DOHH2 (cell line): ENCODE results near the gene GLI2.

ENCODE experiments used
- H3F3A ChIP-seq: fragments of 200-600 bp; sonication (generic), shearing (Covaris generic); 2 replicates; pipeline ENCODE4 v1.6.0; 2016; ENCODE audit warnings: antibody characterized with exemption, mild to moderate bottlenecking; ENCODE audit not compliant: control insufficient read depth, insufficient read depth
- H3K27ac ChIP-seq: fragments of 200-600 bp; sonication (generic); 2 replicates; pipeline ENCODE4 v1.5.1; 2014; ENCODE audit warnings: low read depth, mild to moderate bottlenecking, low read length, moderate library complexity
- H3K27me3 ChIP-seq: fragments of 200-600 bp; sonication (generic); 2 replicates; pipeline ENCODE4 v1.6.1; 2014; ENCODE audit warnings: mild to moderate bottlenecking, low read length, mixed read lengths; ENCODE audit not compliant: control insufficient read depth
- H3K36me3 ChIP-seq: fragments of 200-600 bp; sonication (generic); 2 replicates; pipeline ENCODE4 v1.6.1; 2014; ENCODE audit warnings: mild to moderate bottlenecking, low read length, moderate library complexity, mixed read lengths; ENCODE audit not compliant: control insufficient read depth
- H3K4me1 ChIP-seq: fragments of 200-600 bp; sonication (generic); 2 replicates; pipeline ENCODE4 v1.6.1; 2014; ENCODE audit warnings: mild to moderate bottlenecking, low read length, mixed read lengths; ENCODE audit not compliant: control insufficient read depth
- H3K4me2 ChIP-seq: fragments of 200-600 bp; sonication (generic); 2 replicates; pipeline ENCODE4 v1.6.0; 2014; ENCODE audit warnings: mild to moderate bottlenecking, low read length, moderate library complexity
- H3K4me3 ChIP-seq: fragments of 200-600 bp; sonication (generic); 2 replicates; pipeline ENCODE4 v1.5.1; 2014; ENCODE audit warnings: mild to moderate bottlenecking, low read length, mixed read lengths
- H3K79me2 ChIP-seq: fragments of 200-600 bp; sonication (generic); 2 replicates; pipeline ENCODE4 v1.6.1; 2014; ENCODE audit warnings: mild to moderate bottlenecking, low read length, mixed read lengths; ENCODE audit not compliant: control insufficient read depth
- H3K9me2 ChIP-seq: fragments of 200-600 bp; sonication (generic); replicated peaks from 2 replicates; pipeline ENCODE4 v1.6.1; 2014; ENCODE audit warnings: mild to moderate bottlenecking, low read length, mixed read lengths; ENCODE audit not compliant: control insufficient read depth
- H3K9me3 ChIP-seq: fragments of 200-600 bp; sonication (generic); 2 replicates; pipeline ENCODE4 v1.6.1; 2014; ENCODE audit warnings: antibody characterized with exemption, low read length, mixed read lengths; ENCODE audit not compliant: control insufficient read depth, insufficient read depth
- H4K20me1 ChIP-seq: fragments of 200-600 bp; sonication (generic); 2 replicates; pipeline ENCODE4 v1.6.0; 2014; ENCODE audit warnings: low read depth, mild to moderate bottlenecking, antibody characterized with exemption, low read length, moderate library complexity; ENCODE audit not compliant: control insufficient read depth, insufficient read depth
- CTCF ChIP-seq: fragments of 200-600 bp; sonication (generic); IDR thresholded peaks from one replicate; pipeline ENCODE4 v1.5.1; 2014; ENCODE audit warnings: antibody characterized with exemption, mild to moderate bottlenecking, low read depth, low read length; ENCODE audit not compliant: poor library complexity, severe bottlenecking
- EZH2phosphoT487 ChIP-seq: fragments of 200-600 bp; sonication (generic); IDR thresholded peaks from 2 replicates; pipeline ENCODE4 v1.6.1; 2017; ENCODE audit warnings: borderline replicate concordance, mild to moderate bottlenecking, antibody characterized with exemption, low read length, moderate library complexity, mixed read lengths

Gene GLI2

GRCh38 chr2:120769076-120769786 is 33.6 kb downstream of the GLI2 start:
- no peaks in the 10 kb centered on the region for H4K20me1 ChIP-seq
- H3K36me3 ChIP-seq: no peaks in the 10 kb centered on the region
- no peaks in the 10 kb centered on the region for H3F3A ChIP-seq
- TF ChIP-seq EZH2phosphoT487 (no peak), CTCF (no peak)
- H3K79me2 ChIP-seq: no peaks in the 10 kb centered on the region
- H3K4me3 ChIP-seq: no peak overlapping the region
- H3K27me3 ChIP-seq: no peaks in the 10 kb centered on the region
- no peak overlapping the region for H3K4me2 ChIP-seq
- no peaks in the 10 kb centered on the region for H3K4me1 ChIP-seq
- H3K27ac ChIP-seq: no peak overlapping the region
- H3K9me2 ChIP-seq: no peaks in the 10 kb centered on the region
- no peaks in the 10 kb centered on the region for H3K9me3 ChIP-seq

GRCh38 chr2:120769787-120770120 is 34.1 kb downstream of the GLI2 start:
- Histone ChIP-seq H3K79me2 (no peaks in the 10 kb centered on the region), H3K4me3 (no peak overlapping the region), H3K4me1 (no peaks in the 10 kb centered on the region), H3K9me3 (no peaks in the 10 kb centered on the region), H3K27ac (no peak overlapping the region), H3K9me2 (no peaks in the 10 kb centered on the region), H3K36me3 (no peaks in the 10 kb centered on the region), H3K27me3 (no peaks in the 10 kb centered on the region), H3K4me2 (no peak overlapping the region), H4K20me1 (no peaks in the 10 kb centered on the region), H3F3A (no peaks in the 10 kb centered on the region)
- no peak for TF ChIP-seq CTCF

GRCh38 chr2:120770176-120770575 is 34.5 kb downstream of the GLI2 start:
- Histone ChIP-seq H4K20me1 (no peaks in the 10 kb centered on the region), H3K27me3 (no peaks in the 10 kb centered on the region), H3F3A (no peaks in the 10 kb centered on the region), H3K4me3 (no peak overlapping the region), H3K4me1 (no peaks in the 10 kb centered on the region), H3K4me2 (no peak overlapping the region), H3K9me2 (no peaks in the 10 kb centered on the region), H3K9me3 (no peaks in the 10 kb centered on the region), H3K27ac (no peak overlapping the region), H3K79me2 (no peaks in the 10 kb centered on the region), H3K36me3 (no peaks in the 10 kb centered on the region)
- TF ChIP-seq EZH2phosphoT487 (no peak), CTCF (no peak)

- Histone ChIP-seq H3K36me3 (no peaks in the 10 kb centered on the region), H3K9me3 (no peaks in the 10 kb centered on the region), H3K4me3 (no peak overlapping the region), H3K4me2 (no peak overlapping the region), H3K27me3 (no peaks in the 10 kb centered on the region), H3K4me1 (no peaks in the 10 kb centered on the region), H3F3A (no peaks in the 10 kb centered on the region), H3K9me2 (no peaks in the 10 kb centered on the region), H4K20me1 (no peaks in the 10 kb centered on the region), H3K79me2 (no peaks in the 10 kb centered on the region), H3K27ac (no peak overlapping the region)
- TF ChIP-seq EZH2phosphoT487 (no peak), CTCF (no peak)
These were observed 35.0 kb downstream of the GLI2 start for GRCh38 chr2:120770641-120771040.
